Natural killer cell (primary cell): Measurements from ENCODE around the gene SNRPD3. TPM values are rescaled to one million over a fixed set of nuclear protein-coding genes. Genes with fewer than 3 reads are reported as not detected.
"Not testable (repeated sequence)": the region's sequence is repeated elsewhere in the genome, so short reads cannot be mapped to it uniquely, and the experiment has no call there.

ENCODE experiments used
- ATAC-seq, 3 donors: fragments of 150-1000 bp in 2 of 3; fragments of 200-7000 bp in 1 of 3; cut with Tn5 transposase; 1 replicate in 1 of 3; 2 replicates in 2 of 3; pipeline ENCODE4 v1.10.0; 2021; ENCODE audit warnings: mild to moderate bottlenecking in 2 of 3, moderate library complexity in 2 of 3
- DNase-seq, 2 donors: peaks; one replicate each; pipeline versions ENCODE4 v3.0.0 to v3.0.0-alpha.2; 2013 to 2021; ENCODE audit warnings: mixed read lengths in 1 of 2
- H3K27ac ChIP-seq: one replicate; pipeline ENCODE4 v1.5.1; 2013; ENCODE audit warnings: mild to moderate bottlenecking, low read length
- H3K27me3 ChIP-seq: one replicate; pipeline ENCODE4 v1.6.1; 2013; ENCODE audit warnings: low read length; ENCODE audit not compliant: control insufficient read depth, insufficient read depth
- H3K36me3 ChIP-seq: one replicate; pipeline ENCODE4 v1.6.1; 2013; ENCODE audit warnings: low read length; ENCODE audit not compliant: control insufficient read depth, insufficient read depth
- H3K4me1 ChIP-seq: one replicate; pipeline ENCODE4 v1.6.1; 2013; ENCODE audit warnings: low read length; ENCODE audit not compliant: control insufficient read depth, insufficient read depth
- H3K4me3 ChIP-seq: one replicate; pipeline ENCODE4 v1.5.1; 2013; ENCODE audit warnings: low read length
- H3K9me3 ChIP-seq: one replicate; pipeline ENCODE4 v1.6.1; 2013; ENCODE audit warnings: low read length; ENCODE audit not compliant: control insufficient read depth, insufficient read depth
- H3K27ac Mint-ChIP-seq, 2 donors: one replicate each; pipeline ENCODE4 v1.8.0; 2022; ENCODE audit warnings: mild to moderate bottlenecking in 2 of 2, mixed read lengths in 2 of 2, moderate library complexity in 1 of 2
- H3K27me3 Mint-ChIP-seq, 2 donors: one replicate each; pipeline ENCODE4 v1.8.0; 2022; ENCODE audit warnings: low read depth in 2 of 2, mixed read lengths in 2 of 2
- H3K36me3 Mint-ChIP-seq: one replicate; pipeline ENCODE4 v1.8.0; 2022; ENCODE audit warnings: mixed read lengths
- H3K4me1 Mint-ChIP-seq, 2 donors: one replicate each; pipeline ENCODE4 v1.8.0; 2022; ENCODE audit warnings: mixed read lengths in 2 of 2
- H3K4me3 Mint-ChIP-seq: one replicate; pipeline ENCODE4 v1.8.0; 2022; ENCODE audit warnings: mild to moderate bottlenecking, moderate library complexity, mixed read lengths
- H3K9me3 Mint-ChIP-seq, 2 donors: one replicate each; pipeline ENCODE4 v1.8.0; 2022; ENCODE audit warnings: mixed read lengths in 2 of 2
- WGBS: methylation state at CpG from one replicate; pipeline ENCODE4 v1.1.7; 2013; ENCODE audit warnings: missing lambda C conversion rate; ENCODE audit not compliant: insufficient coverage; 5-methylcytosine and 5-hydroxymethylcytosine counted together
- intact Hi-C: fragments of 100-400 bp; cut with micrococcal nuclease; formaldehyde crosslinking; loops from one replicate; pipeline ENCODE4 v1.14.2; 2022
- total RNA-seq, 4 donors: library from RNA; stranded (reverse); fragments of 120-200 nt in 1 of 4; gene quantifications; one replicate each; pipeline versions ENCODE4 v1.2.3 to v1.2.4, GENCODE V29; 2013 to 2022
- TF ChIP-seq, protein P1 (sequence below): fragments of 200-600 bp; IDR thresholded peaks from one replicate; pipeline ENCODE4 v1.8.0; 2022; ENCODE audit warnings: antibody characterized with exemption

SNRPD3 gene
- total RNA-seq, 3 donors from 2014 or later (not counting 1 experiment from before 2014, with no cell fraction given) = 40.9 to 44.6 (median 44.0) TPM

DNA sequence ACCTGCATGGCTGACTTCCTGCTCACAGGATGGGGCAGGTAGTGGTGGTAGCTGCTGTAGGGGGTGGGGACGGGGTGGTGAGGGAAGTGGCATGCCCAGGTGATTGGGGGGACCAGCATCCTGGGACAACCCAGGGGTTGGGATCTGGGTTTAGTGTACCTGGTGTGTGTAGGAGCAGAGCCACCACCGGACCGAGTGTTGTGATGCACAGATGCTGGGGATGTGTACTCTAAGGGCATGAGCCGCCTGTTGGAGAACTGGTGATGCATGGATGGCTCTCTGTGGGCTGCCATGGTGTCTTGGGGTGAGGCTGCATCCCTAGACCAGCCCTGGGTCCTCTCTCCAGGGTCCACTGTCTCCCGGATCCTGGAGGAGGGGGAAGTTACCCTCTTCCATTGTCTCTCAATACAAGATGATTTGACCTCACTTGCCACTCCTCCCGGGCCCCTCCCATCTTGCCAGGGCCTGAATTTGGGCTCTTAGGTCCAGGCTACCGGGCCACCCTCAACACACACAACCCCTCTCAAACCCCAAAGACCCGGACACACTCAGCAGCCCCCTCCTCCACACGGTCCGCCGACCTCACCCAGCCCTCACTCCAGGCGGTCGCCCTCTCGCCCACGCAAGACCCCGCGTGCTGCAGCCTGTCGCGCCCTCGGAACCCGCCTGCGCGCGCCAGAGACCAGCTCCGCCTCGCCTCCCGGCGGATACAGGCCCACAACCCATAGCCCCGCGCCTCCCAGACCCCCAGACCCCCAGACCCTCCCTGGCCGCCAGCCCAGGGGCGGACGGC is 36.5 kb downstream of the SNRPD3 start:
- Mint-ChIP-seq H3K4me1 (peaks cover 0 to 6% of the 10 kb centered on the region in 2 donors), H3K9me3 (no peaks in the 10 kb centered on the region), H3K36me3 (no peaks in the 10 kb centered on the region), H3K4me3 (peak overlapping the region; percentile 92), H3K27me3 (peaks cover 0 to 2% of the 10 kb centered on the region in 2 donors), H3K27ac (peak overlapping the region in 1 of 2 donors; percentile 54)
- Histone ChIP-seq H3K27ac (no peak overlapping the region), H3K9me3 (no peaks in the 10 kb centered on the region), H3K27me3 (peaks cover 3% of the 10 kb centered on the region), H3K4me3 (peak overlapping the region; percentile 31), H3K4me1 (peaks cover 15% of the 10 kb centered on the region), H3K36me3 (peaks cover 2% of the 10 kb centered on the region)
- intact Hi-C loops = no loop called here
- TF ChIP-seq, protein P1, sequence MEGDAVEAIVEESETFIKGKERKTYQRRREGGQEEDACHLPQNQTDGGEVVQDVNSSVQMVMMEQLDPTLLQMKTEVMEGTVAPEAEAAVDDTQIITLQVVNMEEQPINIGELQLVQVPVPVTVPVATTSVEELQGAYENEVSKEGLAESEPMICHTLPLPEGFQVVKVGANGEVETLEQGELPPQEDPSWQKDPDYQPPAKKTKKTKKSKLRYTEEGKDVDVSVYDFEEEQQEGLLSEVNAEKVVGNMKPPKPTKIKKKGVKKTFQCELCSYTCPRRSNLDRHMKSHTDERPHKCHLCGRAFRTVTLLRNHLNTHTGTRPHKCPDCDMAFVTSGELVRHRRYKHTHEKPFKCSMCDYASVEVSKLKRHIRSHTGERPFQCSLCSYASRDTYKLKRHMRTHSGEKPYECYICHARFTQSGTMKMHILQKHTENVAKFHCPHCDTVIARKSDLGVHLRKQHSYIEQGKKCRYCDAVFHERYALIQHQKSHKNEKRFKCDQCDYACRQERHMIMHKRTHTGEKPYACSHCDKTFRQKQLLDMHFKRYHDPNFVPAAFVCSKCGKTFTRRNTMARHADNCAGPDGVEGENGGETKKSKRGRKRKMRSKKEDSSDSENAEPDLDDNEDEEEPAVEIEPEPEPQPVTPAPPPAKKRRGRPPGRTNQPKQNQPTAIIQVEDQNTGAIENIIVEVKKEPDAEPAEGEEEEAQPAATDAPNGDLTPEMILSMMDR = no peak
- DNase-seq (no peak), ATAC-seq (no peak)
- WGBS = 12% methylated on average over 32 of the region's 33 CpGs

DNA sequence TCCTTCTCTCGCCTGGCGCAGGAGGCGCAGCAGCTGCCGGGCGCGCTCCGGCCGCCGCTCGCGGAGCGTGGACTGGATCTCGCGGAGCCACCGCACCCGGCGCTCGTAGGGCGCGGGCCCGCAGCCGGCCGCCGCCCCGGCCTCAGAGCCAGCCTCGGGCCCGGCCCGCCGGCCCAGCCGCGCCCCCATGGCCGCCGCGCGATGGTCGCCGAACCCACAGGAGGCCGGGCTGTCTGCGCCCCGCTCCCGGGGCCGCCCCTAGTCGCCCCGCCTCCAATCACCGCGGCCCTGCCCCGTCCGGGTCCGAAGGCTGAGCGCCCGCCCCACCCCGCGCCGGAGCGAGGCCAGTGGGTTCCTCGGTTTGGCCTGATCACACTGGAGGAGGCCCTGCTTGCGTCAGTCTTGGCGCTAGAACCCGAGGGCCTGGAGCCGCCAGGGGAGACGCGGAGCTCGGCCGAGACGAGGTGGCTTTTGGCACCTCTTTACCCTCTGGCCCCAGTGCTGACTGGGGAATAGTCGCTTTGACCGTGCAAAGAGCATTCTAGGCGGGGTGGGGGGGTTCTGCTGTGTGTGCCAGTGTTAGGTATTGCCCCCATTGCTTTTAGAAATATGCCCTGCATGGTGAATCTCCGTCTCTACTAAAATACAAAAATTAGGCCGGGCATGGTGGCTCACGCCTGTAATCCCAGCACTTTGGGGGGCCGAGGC is 37.2 kb downstream of the SNRPD3 start, which contains the start of gene LRRC75B:
Gene LRRC75B (minus strand): TSS at position 223 of the 708 bp plus-strand sequence. CDS start 34 bp downstream, at position 189.
- ATAC-seq = peak; percentile 71 to 93 (median 86)
- Histone ChIP-seq H3K27ac (no peak within 1 kb of the TSS), H3K4me1 (peaks cover 15% of the 10 kb centered on the region), H3K27me3 (peaks cover 3% of the 10 kb centered on the region), H3K36me3 (peaks cover under 1% of the 10 kb centered on the region), H3K9me3 (no peaks in the 10 kb centered on the region), H3K4me3 (peak within 1 kb of the TSS; percentile 31)
- peak within 1 kb of the TSS in 1 of 2 donors; percentile 54 for H3K27ac Mint-ChIP-seq
- peak within 1 kb of the TSS; percentile 92 for H3K4me3 Mint-ChIP-seq
- TF ChIP-seq, protein P1 = no peak
- WGBS = 6% methylated on average over 72 of the region's 72 CpGs
- no peaks in the 10 kb centered on the region for H3K9me3 Mint-ChIP-seq
- peaks cover 0 to 6% of the 10 kb centered on the region in 2 donors for H3K4me1 Mint-ChIP-seq
- peaks cover 0 to 2% of the 10 kb centered on the region in 2 donors for H3K27me3 Mint-ChIP-seq
- intact Hi-C loops = no loop called here
- DNase-seq = peak; percentile 15 to 27
- H3K36me3 Mint-ChIP-seq = no peaks in the 10 kb centered on the region

DNA sequence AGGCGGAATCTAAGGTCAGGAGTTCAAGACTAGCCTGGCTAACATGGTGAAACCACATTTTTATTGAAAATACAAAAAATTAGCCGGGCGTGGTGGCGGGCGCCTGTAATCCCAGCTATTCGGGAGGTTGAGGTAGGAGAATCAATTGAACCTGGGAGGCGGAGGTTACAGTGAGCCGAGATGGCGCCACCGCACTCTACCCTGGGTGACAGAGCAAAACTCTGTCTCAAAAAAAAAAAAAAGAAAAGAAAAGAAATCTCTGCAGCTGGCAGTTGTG is 37.7 kb downstream of the SNRPD3 start:
- H3K9me3 ChIP-seq, H3K4me1 Mint-ChIP-seq, H3K27me3 Mint-ChIP-seq, H3K27ac Mint-ChIP-seq, DNase-seq, H3K4me3 ChIP-seq, ATAC-seq, H3K27me3 ChIP-seq, H3K36me3 Mint-ChIP-seq, H3K27ac ChIP-seq, intact Hi-C loops, H3K9me3 Mint-ChIP-seq, H3K36me3 ChIP-seq: not testable (repeated sequence)
- WGBS = 96% methylated on average over 10 of the region's 10 CpGs
- H3K4me1 ChIP-seq = peaks cover 15% of the 10 kb centered on the region
- H3K4me3 Mint-ChIP-seq = peak overlapping the region; percentile 61

DNA sequence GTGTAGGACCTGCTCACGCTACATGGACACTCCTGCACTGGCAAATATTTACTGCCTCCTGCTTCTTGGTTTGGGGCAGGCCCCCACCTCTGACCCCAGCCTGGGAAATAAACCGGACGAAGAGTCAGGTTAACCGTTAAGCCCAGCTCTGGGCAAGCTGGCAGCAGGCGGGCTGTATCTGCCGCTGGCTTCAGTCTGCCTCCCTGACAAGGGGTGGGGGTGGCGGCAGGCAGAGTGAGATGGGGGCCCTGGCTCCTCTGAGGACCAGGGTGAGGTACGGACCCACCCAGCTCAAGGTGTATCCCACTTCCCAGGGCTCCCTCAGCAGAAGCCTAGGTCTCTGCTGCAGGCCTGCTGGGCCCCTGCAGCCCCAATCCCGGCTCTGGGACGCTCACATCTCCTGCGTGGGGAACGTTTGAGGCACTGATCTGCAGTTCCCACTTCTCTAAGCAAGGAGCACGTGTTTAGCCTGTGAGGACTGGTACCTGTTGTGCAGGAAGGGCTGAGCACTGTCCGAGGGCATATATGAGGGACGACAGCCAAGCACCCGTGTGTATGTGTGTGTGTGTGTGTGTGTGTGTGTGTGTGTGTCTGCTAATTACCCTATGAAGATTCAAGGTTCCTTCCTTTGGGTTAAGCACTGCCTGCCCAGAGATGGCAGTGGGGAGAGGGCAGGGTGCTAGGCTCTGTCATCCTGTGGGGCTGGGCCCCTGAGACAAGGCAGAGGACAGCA is 38.2 kb downstream of the SNRPD3 start:
- ATAC-seq (no peak), DNase-seq (no peak)
- TF ChIP-seq, protein P1 = no peak
- peaks cover 0 to 8% of the 10 kb centered on the region in 2 donors for H3K4me1 Mint-ChIP-seq
- H3K9me3 Mint-ChIP-seq = no peaks in the 10 kb centered on the region
- H3K27me3 Mint-ChIP-seq = peaks cover 0 to 2% of the 10 kb centered on the region in 2 donors
- no peak overlapping the region for H3K27ac Mint-ChIP-seq
- Histone ChIP-seq H3K36me3 (no peaks in the 10 kb centered on the region), H3K9me3 (no peaks in the 10 kb centered on the region), H3K27ac (no peak overlapping the region), H3K4me1 (peaks cover 15% of the 10 kb centered on the region), H3K4me3 (no peak overlapping the region), H3K27me3 (peaks cover 3% of the 10 kb centered on the region)
- no peaks in the 10 kb centered on the region for H3K36me3 Mint-ChIP-seq
- WGBS = 86% methylated on average over 16 of the region's 16 CpGs
- intact Hi-C loops = no loop called here
- H3K4me3 Mint-ChIP-seq = peak overlapping the region; percentile 61
